Spleen (tissue), 7 donors: ENCODE measurements around the gene TOR3A.

ENCODE experiments used
- CTCF ChIP-seq, 11 experiments: fragments of 200-600 bp in 7 of 11; fragments of 450-650 bp in 4 of 11; sonication (generic) in 4 of 11; IDR thresholded peaks in 8 of 11; conservative IDR thresholded peaks in 3 of 11; 1 replicate in 7 of 11; 2 replicates in 4 of 11; pipeline versions ENCODE4 v1.4.0 to v1.8.0; 2016 to 2021; ENCODE audit warnings: antibody characterized with exemption in 11 of 11, inconsistent platforms in 4 of 11, mild to moderate bottlenecking in 1 of 11
- POLR2A ChIP-seq, 3 donors: fragments of 450-650 bp; IDR thresholded peaks; one replicate each; pipeline ENCODE4 v1.5.1; 2017; ENCODE audit warnings: antibody characterized with exemption in 3 of 3, mild to moderate bottlenecking in 1 of 3
- POLR2AphosphoS5 ChIP-seq, 3 donors: sonication (generic); formaldehyde crosslinking; IDR thresholded peaks; one replicate each; pipeline ENCODE4 v1.5.1; 2017; ENCODE audit warnings: antibody characterized with exemption in 3 of 3
- donor health status: DM: no; HTN: no; CAD: no; lungs with moderate emphysema.
- donor health status: DM: no; HTN: no; CAD: no.
- donor health status: DM: no; HTN: no; CAD: no.

GRCh38 chr1:179052776-179053175, 29.1 kb upstream of the TOR3A start:
- no peak for TF ChIP-seq CTCF (IDR thresholded peaks at IDR 0.05 in 8 of 11, conservative IDR thresholded peaks at IDR 0.05 in 3 of 11)
- TF ChIP-seq POLR2AphosphoS5 (IDR thresholded peaks at IDR 0.05): no peak
- no peak for TF ChIP-seq POLR2A (IDR thresholded peaks at IDR 0.05)
